ENCODE measurements around the gene IL2.
A peak's percentile ranks its signal among the peaks of the same experiment; 100 is the strongest.

The IL2 gene

GRCh38 chr4:122456231-122457116, at the start of gene IL2:
Gene IL2 (minus strand): TSS chr4:122456725. CDS start chr4:122456440, 285 bp downstream.
- no peak for TF ChIP-seq CTCF (conservative IDR thresholded peaks at IDR 0.05; ENCODE audit: low read depth, low read length)
- no peak within 1 kb of the TSS for H3K4me3 ChIP-seq (ENCODE audit: low read depth, low read length)
- DNase-seq (ENCODE audit: low read depth): no peak

GRCh38 chr4:122503214-122503613, 46.7 kb upstream of the IL2 start:
- no peak for DNase-seq (ENCODE audit: low read depth)

GRCh38 chr4:122500852-122501501, 44.5 kb upstream of the IL2 start:
- peak; percentile 65 for DNase-seq (ENCODE audit: low read depth)
- TF ChIP-seq CTCF (conservative IDR thresholded peaks at IDR 0.05; ENCODE audit: low read depth, low read length): no peak
- H3K4me3 ChIP-seq (ENCODE audit: low read depth, low read length): no peak overlapping the region

More at GRCh38 chr4:122503214-122503613, 46.7 kb upstream of the IL2 start:
- H3K4me3 ChIP-seq (ENCODE audit: low read depth, low read length): no peak overlapping the region
- no peak for TF ChIP-seq CTCF (conservative IDR thresholded peaks at IDR 0.05; ENCODE audit: low read depth, low read length)

GRCh38 chr4:122489061-122489460, 32.5 kb upstream of the IL2 start:
- DNase-seq (ENCODE audit: low read depth): no peak
- TF ChIP-seq CTCF (conservative IDR thresholded peaks at IDR 0.05; ENCODE audit: low read depth, low read length): no peak
- no peak overlapping the region for H3K4me3 ChIP-seq (ENCODE audit: low read depth, low read length)

GRCh38 chr4:122483481-122483880, 27.0 kb upstream of the IL2 start:
- H3K4me3 ChIP-seq (ENCODE audit: low read depth, low read length): no peak overlapping the region
- TF ChIP-seq CTCF (conservative IDR thresholded peaks at IDR 0.05; ENCODE audit: low read depth, low read length): no peak
- no peak for DNase-seq (ENCODE audit: low read depth)

- H3K4me3 ChIP-seq (ENCODE audit: low read depth, low read length): no peak overlapping the region
- peak; percentile 18 for DNase-seq (ENCODE audit: low read depth)
- TF ChIP-seq CTCF (conservative IDR thresholded peaks at IDR 0.05; ENCODE audit: low read depth, low read length): no peak
Measured at GRCh38 chr4:122481766-122482405, 25.4 kb upstream of the IL2 start.
